Raji (cell line): Measurements from ENCODE around the gene CTNND2.

Experiments
- POLR2A ChIP-seq: IDR thresholded peaks from 2 replicates; pipeline ENCODE4 v1.6.1; 2011; ENCODE audit warnings: low read depth, low read length, control low read depth; ENCODE audit not compliant: insufficient read depth

CTNND2 gene

GRCh38 chr5:11400316-11400715, 503.9 kb downstream of the CTNND2 start:
- TF ChIP-seq POLR2A, result no peak

- TF ChIP-seq POLR2A, result no peak
These were observed 505.5 kb downstream of the CTNND2 start for GRCh38 chr5:11398728-11399127.

GRCh38 chr5:11397549-11397948, 506.7 kb downstream of the CTNND2 start:
- no peak for TF ChIP-seq POLR2A

GRCh38 chr5:11396917-11397316, 507.3 kb downstream of the CTNND2 start:
- no peak for TF ChIP-seq POLR2A

GRCh38 chr5:11394933-11395332, 509.3 kb downstream of the CTNND2 start:
- TF ChIP-seq POLR2A, result no peak

- TF ChIP-seq POLR2A, result no peak
These were observed 513.9 kb downstream of the CTNND2 start for GRCh38 chr5:11390291-11390767.

- TF ChIP-seq POLR2A, result no peak
These were observed 516.9 kb downstream of the CTNND2 start for GRCh38 chr5:11387382-11387781.

- TF ChIP-seq POLR2A, result no peak
These were observed 517.8 kb downstream of the CTNND2 start for GRCh38 chr5:11386398-11386797.

- no peak for TF ChIP-seq POLR2A
These were observed 518.3 kb downstream of the CTNND2 start for GRCh38 chr5:11385901-11386293.

GRCh38 chr5:11385251-11385900, 518.9 kb downstream of the CTNND2 start:
- TF ChIP-seq POLR2A, result no peak

- no peak for TF ChIP-seq POLR2A
These were observed 519.6 kb downstream of the CTNND2 start for GRCh38 chr5:11384441-11385250.

GRCh38 chr5:11383506-11384095, 520.6 kb downstream of the CTNND2 start:
- no peak for TF ChIP-seq POLR2A

GRCh38 chr5:11378461-11378860, 525.8 kb downstream of the CTNND2 start:
- no peak for TF ChIP-seq POLR2A

- TF ChIP-seq POLR2A, result no peak
These were observed 526.4 kb downstream of the CTNND2 start for GRCh38 chr5:11377896-11378295.

- TF ChIP-seq POLR2A, result no peak
These were observed 532.1 kb downstream of the CTNND2 start for GRCh38 chr5:11372191-11372590.

- no peak for TF ChIP-seq POLR2A
These were observed 533.2 kb downstream of the CTNND2 start for GRCh38 chr5:11371021-11371420.

- no peak for TF ChIP-seq POLR2A
These were observed 539.7 kb downstream of the CTNND2 start for GRCh38 chr5:11364531-11364930.
